Peyer's patch (tissue), 4 donors: Measurements from ENCODE around the gene MAPK4.
"Not testable (repeated sequence)": the region's sequence is repeated elsewhere in the genome, so short reads cannot be mapped to it uniquely, and the experiment has no call there.

Experiments used
- POLR2A ChIP-seq, 2 donors: fragments of 450-650 bp; IDR thresholded peaks; one replicate each; pipeline ENCODE4 v1.5.1; 2017; ENCODE audit warnings: antibody characterized with exemption in 2 of 2, mild to moderate bottlenecking in 2 of 2, moderate library complexity in 2 of 2
- TF ChIP-seq, protein P1 (sequence below), 6 experiments: fragments of 450-650 bp in 4 of 6; fragments of 200-600 bp in 2 of 6; sonication (generic) in 1 of 6; IDR thresholded peaks; one replicate each; pipeline ENCODE4 v1.5.1; 2017 to 2019; ENCODE audit warnings: antibody characterized with exemption in 6 of 6, mild to moderate bottlenecking in 3 of 6, moderate library complexity in 1 of 6

DNA sequence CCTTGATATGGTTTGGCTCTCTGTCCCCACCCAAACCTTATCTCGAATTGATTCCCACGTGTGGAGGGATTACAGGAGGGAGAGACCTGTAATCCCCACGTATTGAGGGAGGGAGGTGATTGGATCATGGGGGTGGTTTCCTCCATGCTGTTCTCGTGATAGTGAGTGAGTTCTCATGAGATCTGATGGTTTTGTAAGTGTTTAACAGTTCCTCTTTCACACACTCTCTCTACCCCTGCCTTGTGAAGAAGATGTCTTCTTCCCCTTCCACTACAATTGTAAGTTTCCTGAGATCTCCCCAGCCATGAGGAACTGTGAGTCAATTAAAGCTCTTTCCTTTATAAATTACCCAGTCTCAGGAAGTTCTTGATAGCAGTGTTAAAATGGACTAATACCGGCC is 42.6 kb upstream of the MAPK4 start:
- TF ChIP-seq, protein P1, sequence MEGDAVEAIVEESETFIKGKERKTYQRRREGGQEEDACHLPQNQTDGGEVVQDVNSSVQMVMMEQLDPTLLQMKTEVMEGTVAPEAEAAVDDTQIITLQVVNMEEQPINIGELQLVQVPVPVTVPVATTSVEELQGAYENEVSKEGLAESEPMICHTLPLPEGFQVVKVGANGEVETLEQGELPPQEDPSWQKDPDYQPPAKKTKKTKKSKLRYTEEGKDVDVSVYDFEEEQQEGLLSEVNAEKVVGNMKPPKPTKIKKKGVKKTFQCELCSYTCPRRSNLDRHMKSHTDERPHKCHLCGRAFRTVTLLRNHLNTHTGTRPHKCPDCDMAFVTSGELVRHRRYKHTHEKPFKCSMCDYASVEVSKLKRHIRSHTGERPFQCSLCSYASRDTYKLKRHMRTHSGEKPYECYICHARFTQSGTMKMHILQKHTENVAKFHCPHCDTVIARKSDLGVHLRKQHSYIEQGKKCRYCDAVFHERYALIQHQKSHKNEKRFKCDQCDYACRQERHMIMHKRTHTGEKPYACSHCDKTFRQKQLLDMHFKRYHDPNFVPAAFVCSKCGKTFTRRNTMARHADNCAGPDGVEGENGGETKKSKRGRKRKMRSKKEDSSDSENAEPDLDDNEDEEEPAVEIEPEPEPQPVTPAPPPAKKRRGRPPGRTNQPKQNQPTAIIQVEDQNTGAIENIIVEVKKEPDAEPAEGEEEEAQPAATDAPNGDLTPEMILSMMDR (IDR thresholded peaks at IDR 0.05), result not testable (repeated sequence)
- not testable (repeated sequence) for TF ChIP-seq POLR2A (IDR thresholded peaks at IDR 0.05)
